Subcutaneous adipose tissue (tissue), 4 donors: Measurements from ENCODE around the gene FOXN1. TPM values are rescaled to one million over a fixed set of nuclear protein-coding genes. Genes with fewer than 3 reads are reported as not detected.

ENCODE experiments used
- total RNA-seq, 4 donors: library from RNA; depleted of rRNA; stranded (reverse); fragments of >200 nt; gene quantifications; one replicate each; pipeline ENCODE4 v1.1.0, GENCODE V29; 2016
- TF ChIP-seq, protein P1 (sequence below): fragments of 450-650 bp; IDR thresholded peaks from one replicate; pipeline ENCODE4 v1.5.1; 2016; ENCODE audit warnings: low read depth, mild to moderate bottlenecking, control low read depth, antibody characterized with exemption, moderate library complexity

FOXN1 gene
- total RNA-seq, 4 donors from 2014 or later: not detected

DNA sequence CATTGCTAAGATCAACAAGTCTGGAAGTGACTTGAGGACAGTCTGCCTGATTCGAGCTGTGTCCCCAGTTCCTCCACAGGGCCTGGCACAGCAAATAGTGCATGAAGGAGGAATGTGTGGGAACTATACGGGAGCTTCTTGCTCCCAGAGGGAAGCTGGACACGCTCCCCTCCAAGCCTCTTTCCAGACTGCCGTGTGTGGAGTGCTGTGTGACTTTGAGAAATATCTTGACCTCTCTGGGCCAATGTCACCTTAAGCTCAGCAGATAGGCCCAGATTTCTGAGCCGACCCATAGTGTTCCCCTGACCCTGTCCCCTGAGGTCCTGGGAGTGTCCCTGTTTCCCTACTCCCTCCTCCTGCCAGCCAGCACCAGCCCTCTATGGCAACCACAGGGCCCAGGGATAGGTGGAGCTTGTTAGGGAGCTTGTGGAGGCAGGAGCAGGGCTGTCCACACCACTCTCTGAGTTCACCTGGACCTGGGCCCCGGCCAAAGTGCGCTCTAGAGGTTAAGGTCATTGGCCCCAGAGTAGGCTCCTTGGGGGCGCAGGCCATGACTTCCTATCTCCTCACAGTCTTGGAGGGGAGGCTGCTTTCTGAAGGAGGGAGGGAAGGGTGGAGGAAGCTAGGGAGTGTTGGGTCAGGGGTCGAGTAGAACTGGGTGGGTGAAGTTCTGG is 6.3 kb upstream of the FOXN1 start:
- TF ChIP-seq, protein P1, sequence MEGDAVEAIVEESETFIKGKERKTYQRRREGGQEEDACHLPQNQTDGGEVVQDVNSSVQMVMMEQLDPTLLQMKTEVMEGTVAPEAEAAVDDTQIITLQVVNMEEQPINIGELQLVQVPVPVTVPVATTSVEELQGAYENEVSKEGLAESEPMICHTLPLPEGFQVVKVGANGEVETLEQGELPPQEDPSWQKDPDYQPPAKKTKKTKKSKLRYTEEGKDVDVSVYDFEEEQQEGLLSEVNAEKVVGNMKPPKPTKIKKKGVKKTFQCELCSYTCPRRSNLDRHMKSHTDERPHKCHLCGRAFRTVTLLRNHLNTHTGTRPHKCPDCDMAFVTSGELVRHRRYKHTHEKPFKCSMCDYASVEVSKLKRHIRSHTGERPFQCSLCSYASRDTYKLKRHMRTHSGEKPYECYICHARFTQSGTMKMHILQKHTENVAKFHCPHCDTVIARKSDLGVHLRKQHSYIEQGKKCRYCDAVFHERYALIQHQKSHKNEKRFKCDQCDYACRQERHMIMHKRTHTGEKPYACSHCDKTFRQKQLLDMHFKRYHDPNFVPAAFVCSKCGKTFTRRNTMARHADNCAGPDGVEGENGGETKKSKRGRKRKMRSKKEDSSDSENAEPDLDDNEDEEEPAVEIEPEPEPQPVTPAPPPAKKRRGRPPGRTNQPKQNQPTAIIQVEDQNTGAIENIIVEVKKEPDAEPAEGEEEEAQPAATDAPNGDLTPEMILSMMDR: no peak

DNA sequence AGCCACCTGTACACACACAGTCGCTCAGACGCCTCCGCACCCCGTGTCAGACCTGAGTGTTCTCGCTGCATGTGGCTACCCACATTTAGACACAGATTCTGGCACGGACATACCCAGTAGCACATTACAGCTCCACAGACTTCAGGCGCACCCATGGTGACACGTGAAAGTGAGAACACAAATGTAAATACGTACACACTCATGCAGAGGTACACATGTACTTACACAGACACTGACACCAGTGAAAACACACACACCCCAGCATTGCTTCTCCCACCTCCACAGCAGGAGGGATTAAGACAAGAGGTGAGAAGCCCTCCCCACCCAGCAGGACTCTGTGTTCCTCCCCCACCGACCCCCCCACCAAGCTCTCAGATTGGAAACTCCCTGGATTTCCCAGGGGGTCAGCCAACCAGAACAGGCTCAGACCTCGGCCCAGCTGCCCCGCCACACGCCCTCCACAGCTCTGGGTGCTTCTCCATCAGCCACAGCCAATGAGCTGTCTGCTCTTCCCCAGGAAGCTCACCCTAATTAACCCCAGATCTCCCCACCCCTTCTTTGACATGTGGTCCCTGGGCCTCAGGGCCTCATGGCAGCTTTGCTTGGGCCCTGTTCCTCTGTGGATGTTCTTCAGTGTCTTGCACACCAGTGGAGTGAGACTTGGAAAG is 5.3 kb upstream of the FOXN1 start:
- TF ChIP-seq, protein P1: no peak

- TF ChIP-seq, protein P1: no peak
Measured at GRCh38 chr17:28501421-28502284, 4.5 kb upstream of the FOXN1 start.

DNA sequence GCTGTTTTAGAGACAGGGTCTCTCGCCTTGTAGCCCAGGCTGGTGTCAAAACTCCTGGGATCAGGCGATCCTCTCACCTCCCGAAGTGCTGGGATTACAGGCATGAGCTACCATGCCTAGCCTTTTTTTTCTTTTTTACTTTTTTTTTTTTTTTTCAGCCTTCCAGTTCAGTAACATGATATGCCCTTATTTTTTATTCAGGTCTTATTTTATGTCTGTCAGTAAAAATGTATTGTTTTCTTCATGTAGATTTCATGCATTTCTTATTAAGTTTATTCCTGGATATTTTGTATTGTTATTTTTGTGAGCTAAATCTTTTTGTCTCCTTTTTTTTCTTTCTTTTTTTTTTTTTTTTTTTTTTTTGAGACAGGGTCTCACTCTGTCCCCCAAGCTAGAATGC is 2.7 kb upstream of the FOXN1 start:
- TF ChIP-seq, protein P1: no peak

DNA sequence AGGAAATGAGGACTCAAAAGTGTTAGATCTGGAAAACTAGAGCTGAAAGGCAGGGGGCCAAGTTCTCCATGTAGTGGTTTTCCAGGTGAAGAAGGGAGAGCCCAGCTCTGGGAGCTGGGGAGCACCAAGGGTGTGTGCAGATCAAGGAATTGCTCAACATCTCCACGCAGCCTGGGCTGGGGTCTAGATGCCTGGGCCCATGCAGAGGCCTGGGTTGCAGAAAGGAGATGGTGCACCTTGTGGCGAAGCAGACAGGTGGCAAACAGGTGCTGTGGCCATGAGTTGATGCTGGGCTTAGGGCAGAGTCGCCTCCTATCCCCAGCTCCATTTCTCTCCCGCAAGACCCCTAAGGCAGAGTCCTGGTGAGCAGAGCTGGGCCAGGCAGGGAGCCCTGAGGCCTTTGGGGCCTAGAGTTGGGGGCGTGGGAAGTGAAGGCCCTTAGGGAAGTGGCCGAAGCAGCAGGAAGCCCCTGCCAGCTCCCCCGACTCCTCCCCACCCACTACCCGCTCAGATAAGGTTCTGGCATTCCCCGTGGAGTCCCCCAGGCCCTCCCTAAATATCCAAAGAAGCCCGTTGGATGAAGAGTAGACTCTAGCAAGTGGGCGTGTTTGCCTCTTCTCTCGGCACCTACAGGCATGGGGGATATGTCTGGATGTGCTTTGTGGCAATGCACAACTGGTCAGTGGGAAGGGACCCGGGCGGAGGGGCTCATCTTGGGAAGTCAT is 777 bp downstream of the FOXN1 start:
- TF ChIP-seq, protein P1: no peak

GRCh38 chr17:28507567-28508203 is 1.5 kb downstream of the FOXN1 start:
- TF ChIP-seq, protein P1: no peak
